Camera-type eye (tissue), 1 donor: ENCODE results near the gene CFAP90. TPM values are rescaled to one million over a fixed set of nuclear protein-coding genes. Genes with fewer than 3 reads are reported as not detected.

Source experiments
- total RNA-seq: library from RNA; depleted of rRNA; stranded (reverse); fragments of >200 nt; gene quantifications from one replicate; pipeline ENCODE4 v1.2.3, GENCODE V29; 2014

CFAP90 gene
- 1.6 TPM for total RNA-seq

GRCh38 chr5:7850395-7851239 is at the start of gene CFAP90:
Gene CFAP90 (minus strand): TSS chr5:7851133. CDS start chr5:7851021, 112 bp downstream.

GRCh38 chr5:7868773-7869473 is 18.0 kb upstream of the CFAP90 start, which contains the start of the genes FASTKD3 and MTRR:
Gene FASTKD3 (minus strand): TSS chr5:7869031. CDS start chr5:7868083, 948 bp downstream.
Gene MTRR (plus strand): TSS chr5:7869148. CDS start chr5:7870795, 1,647 bp downstream.

Other genes starting within 250 kb of the CFAP90 start
- 26.1 TPM for gene FASTKD3, start 17.9 kb upstream of the CFAP90 start, total RNA-seq
- gene MTRR, start 18.0 kb upstream of the CFAP90 start, total RNA-seq = 61.2 TPM